HG03442 (cell line): ENCODE data around the gene SRSF6.
A peak's percentile ranks its signal among the peaks of the same experiment; 100 is the strongest.
"Not testable (repeated sequence)": the region's sequence is repeated elsewhere in the genome, so short reads cannot be mapped to it uniquely, and the experiment has no call there.

ENCODE experiments used
- ATAC-seq: cut with Tn5 transposase; IDR thresholded peaks from one replicate; pipeline ENCODE4 v1.9.1; 2021; ENCODE audit warnings: mild to moderate bottlenecking, moderate library complexity; ENCODE audit not compliant: unreplicated experiment

SRSF6 gene

GRCh38 chr20:43448748-43449535 is 8.8 kb upstream of the SRSF6 start:
- no peak for ATAC-seq

- ATAC-seq = no peak
These were observed 6.6 kb upstream of the SRSF6 start for GRCh38 chr20:43450841-43451799.

- ATAC-seq = no peak
These were observed 5.1 kb upstream of the SRSF6 start for GRCh38 chr20:43452404-43453126.

- ATAC-seq = not testable (repeated sequence)
These were observed 1.4 kb upstream of the SRSF6 start for GRCh38 chr20:43456252-43456651.

GRCh38 chr20:43456809-43457639 is 672 bp upstream of the SRSF6 start:
- peak; percentile 73 for ATAC-seq

GRCh38 chr20:43458422-43458924 is 777 bp downstream of the SRSF6 start:
- ATAC-seq = peak; percentile 12

- no peak for ATAC-seq
These were observed 1.6 kb downstream of the SRSF6 start for GRCh38 chr20:43459022-43459942.

- no peak for ATAC-seq
These were observed 2.6 kb downstream of the SRSF6 start for GRCh38 chr20:43460172-43460829.

- ATAC-seq = no peak
These were observed 3.1 kb downstream of the SRSF6 start for GRCh38 chr20:43460830-43461200.

GRCh38 chr20:43461894-43462659 is 4.4 kb downstream of the SRSF6 start:
- no peak for ATAC-seq

- no peak for ATAC-seq
These were observed 5.2 kb downstream of the SRSF6 start for GRCh38 chr20:43462660-43463526.

GRCh38 chr20:43463527-43464218 is 6.0 kb downstream of the SRSF6 start:
- no peak for ATAC-seq

GRCh38 chr20:43464219-43464790 is 6.6 kb downstream of the SRSF6 start:
- no peak for ATAC-seq

- ATAC-seq = no peak
These were observed 7.9 kb downstream of the SRSF6 start for GRCh38 chr20:43465625-43465943.

- no peak for ATAC-seq
These were observed 9.9 kb downstream of the SRSF6 start for GRCh38 chr20:43467589-43467988.
